GM08714 (cell line): ENCODE results near the gene HEATR5A.
"Not testable (repeated sequence)": the region's sequence is repeated elsewhere in the genome, so short reads cannot be mapped to it uniquely, and the experiment has no call there.

ENCODE experiments used
- H3K4me3 ChIP-seq: fragments of 200-500 bp; sonication (Bioruptor generic); 2 replicates; pipeline ENCODE4 v1.5.1; 2014; ENCODE audit warnings: mild to moderate bottlenecking, low read length, inconsistent platforms
- ZNF274 ChIP-seq: IDR thresholded peaks from 2 replicates; pipeline ENCODE4 v1.6.1; 2012; ENCODE audit warnings: mild to moderate bottlenecking, low read depth, low read length

HEATR5A gene

GRCh38 chr14:31386271-31386670 lies 34.1 kb downstream of the HEATR5A start:
- no peak overlapping the region for H3K4me3 ChIP-seq
- TF ChIP-seq ZNF274: no peak

DNA sequence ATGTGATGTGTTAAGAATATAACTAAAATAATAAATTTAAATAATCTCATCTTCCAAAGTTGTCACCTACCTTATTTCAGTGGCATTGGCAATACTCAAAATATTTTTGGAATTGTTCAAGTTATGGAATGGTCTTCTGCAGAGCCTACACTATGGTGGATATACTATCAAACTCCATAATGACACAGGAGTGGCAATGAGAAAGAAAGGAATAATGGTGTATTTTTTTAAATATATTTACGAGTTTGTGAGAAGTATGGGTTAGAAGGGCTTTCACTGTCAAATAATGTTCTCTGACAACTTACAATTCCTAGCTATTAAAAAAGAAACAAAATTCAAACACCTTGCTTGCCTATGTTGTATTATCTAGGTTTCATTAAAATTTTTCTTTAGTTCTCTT lies 38.1 kb downstream of the HEATR5A start:
- TF ChIP-seq ZNF274: no peak
- H3K4me3 ChIP-seq: no peak overlapping the region

DNA sequence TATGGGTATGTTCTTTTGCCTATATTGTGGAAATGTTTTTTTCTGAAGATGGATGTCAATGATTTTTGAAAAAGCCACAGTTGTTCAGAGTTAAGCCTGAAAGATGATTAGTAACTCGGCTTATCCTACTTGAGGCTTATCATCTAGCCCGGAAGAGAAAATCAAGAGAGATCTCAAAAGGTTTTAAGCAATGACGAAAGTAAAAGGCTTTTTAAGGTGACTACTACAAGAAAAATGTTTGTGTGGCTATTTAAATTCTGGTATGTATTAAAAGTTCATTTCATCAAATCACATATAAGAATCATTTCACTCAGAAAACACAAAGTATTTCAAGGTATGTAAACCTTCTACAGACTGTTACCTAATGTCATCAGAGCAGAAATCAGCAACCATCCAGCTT lies 40.2 kb downstream of the HEATR5A start:
- no peak overlapping the region for H3K4me3 ChIP-seq
- TF ChIP-seq ZNF274: no peak

DNA sequence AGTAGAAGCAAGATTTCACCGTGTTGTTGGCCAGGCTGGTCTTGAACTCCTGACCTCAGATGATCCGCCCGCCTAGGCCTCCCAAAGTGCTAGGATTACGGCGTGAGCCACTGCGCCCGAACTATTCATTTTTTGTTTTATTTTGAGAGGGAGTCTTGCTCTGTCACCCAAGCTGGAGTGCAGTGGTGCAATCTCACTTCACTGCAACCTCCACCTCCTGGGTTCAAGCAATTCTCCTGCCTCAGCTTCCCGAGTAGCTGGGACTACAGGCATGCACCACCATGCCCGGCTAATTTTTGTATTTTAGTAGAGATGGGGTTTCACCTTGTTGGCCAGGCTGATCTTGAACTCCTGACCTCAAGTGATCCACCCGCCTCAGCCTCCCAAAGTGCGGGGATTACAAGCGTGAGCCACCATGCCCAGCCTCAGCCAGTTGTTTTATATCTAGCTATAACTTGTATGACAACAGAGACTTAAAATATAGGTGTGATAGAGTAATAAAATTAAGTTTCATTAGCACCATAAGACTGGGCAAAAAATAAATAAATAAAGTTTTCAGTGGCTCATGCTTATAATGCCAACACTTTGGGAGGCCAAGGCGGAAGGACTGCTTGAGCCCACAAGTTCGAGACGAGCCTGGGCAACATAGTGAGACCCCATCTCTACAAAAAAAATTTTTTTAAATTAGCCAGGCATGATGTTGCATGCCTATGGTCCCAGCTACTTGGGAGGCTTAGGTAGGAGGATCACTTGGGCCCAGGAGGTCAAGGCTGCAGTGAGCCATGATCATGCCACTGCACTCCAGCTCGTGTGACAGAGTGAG lies 41.0 kb downstream of the HEATR5A start:
- not testable (repeated sequence) for H3K4me3 ChIP-seq

- no peak overlapping the region for H3K4me3 ChIP-seq
- TF ChIP-seq ZNF274: no peak
Observed at GRCh38 chr14:31377433-31377832, 42.9 kb downstream of the HEATR5A start.

DNA sequence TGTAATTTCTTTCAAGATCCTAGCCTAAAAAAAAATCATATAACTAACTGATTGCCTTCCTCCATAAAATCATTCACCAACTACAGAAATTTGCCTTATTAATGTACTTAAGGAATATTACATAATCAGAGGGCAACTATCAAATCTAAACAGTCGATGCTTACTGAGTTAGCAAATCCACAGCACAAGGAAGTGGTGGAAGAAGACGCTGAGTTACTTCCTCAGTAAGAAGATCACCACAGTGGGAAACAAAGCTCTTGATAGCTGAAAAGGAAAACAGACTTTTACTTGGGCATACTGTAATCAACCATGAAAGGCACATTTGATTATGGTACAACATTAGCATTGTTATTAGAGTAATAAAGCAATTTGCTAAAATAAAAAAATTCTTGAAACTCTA lies 48.7 kb downstream of the HEATR5A start:
- no peak for TF ChIP-seq ZNF274
- no peak overlapping the region for H3K4me3 ChIP-seq

- no peak overlapping the region for H3K4me3 ChIP-seq
- TF ChIP-seq ZNF274: no peak
Observed at GRCh38 chr14:31363331-31364073, 56.8 kb downstream of the HEATR5A start.

GRCh38 chr14:31362746-31363145 lies 57.6 kb downstream of the HEATR5A start:
- no peak overlapping the region for H3K4me3 ChIP-seq
- TF ChIP-seq ZNF274: no peak

DNA sequence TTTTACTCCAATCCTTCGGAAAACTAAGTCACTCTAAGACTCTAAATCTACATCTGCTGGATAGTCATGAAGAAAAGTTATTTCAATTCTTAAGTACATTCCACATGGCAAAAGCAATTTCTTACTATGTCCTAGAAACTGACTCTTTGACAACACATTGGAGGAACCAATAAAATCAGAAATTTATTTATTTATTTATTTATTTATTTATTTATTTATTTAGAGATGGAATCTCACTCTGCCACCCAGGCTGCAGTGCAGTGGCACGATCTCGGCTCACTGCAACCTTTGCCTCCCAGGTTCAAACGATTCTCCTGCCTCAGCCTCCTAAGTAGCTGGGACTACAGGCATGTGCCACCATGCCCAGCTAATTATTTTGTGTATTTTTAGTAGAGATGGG lies 58.6 kb downstream of the HEATR5A start:
- not testable (repeated sequence) for H3K4me3 ChIP-seq

DNA sequence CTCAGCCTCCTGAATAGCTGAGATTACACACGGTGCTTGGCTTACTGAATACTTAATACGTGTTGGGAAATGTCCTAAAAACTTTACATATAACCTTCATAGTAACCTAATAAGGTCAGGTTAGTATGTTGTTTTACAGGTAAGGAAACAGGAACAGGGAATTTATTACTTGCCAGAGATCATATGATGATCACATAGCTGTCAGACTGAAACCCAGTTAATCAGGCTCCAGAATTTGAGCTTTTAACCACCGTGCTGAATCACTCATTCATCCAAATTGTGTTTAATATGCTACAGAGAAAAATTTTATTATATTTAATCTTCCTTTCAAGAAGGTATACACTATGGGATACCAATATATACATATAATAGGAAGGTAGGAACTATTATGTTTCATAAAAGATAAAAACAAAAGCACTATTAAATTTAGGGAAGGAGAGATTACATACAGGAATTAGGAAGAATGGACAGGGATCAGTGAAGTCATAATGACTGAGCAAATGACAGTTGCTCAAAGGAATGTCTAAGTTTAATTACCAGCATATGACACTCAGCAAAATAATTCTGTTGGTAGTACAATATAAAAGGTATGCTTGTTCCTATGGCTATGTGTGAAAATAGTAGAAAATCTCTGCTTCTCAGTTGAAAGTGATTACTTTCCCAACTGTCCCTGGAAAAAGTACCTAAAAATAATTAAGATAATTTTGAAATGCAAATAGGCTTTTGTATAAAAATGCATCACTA lies 59.3 kb downstream of the HEATR5A start:
- no peak for TF ChIP-seq ZNF274

GRCh38 chr14:31357279-31357678 lies 63.1 kb downstream of the HEATR5A start:
- H3K4me3 ChIP-seq: no peak overlapping the region
- TF ChIP-seq ZNF274: no peak

More for the DNA sequence above, 59.3 kb downstream of the HEATR5A start:
- H3K4me3 ChIP-seq: no peak overlapping the region

DNA sequence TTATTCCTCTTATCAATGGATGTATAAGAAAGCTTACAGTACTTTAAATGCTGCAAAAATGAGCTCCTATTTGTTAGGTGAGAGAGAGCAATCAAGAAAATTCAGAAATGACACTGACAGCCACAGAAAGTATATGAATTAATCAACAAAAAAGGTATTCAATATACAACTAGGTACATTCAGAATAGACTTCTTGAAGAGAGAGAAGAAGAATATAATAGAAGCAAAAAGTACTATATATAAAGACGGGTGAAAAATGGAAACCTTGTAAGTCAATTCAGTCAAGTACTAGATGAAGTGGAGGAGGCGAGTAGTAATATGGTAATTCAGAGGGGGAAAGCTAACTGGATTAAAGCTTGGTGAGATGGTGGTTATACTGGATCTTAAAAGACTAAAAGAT lies 74.3 kb downstream of the HEATR5A start:
- TF ChIP-seq ZNF274: no peak

GRCh38 chr14:31341280-31341679 lies 79.1 kb downstream of the HEATR5A start:
- H3K4me3 ChIP-seq: no peak overlapping the region
- no peak for TF ChIP-seq ZNF274

More for the DNA sequence above, 74.3 kb downstream of the HEATR5A start:
- H3K4me3 ChIP-seq: no peak overlapping the region

GRCh38 chr14:31340297-31341063 lies 79.9 kb downstream of the HEATR5A start:
- no peak for TF ChIP-seq ZNF274
- H3K4me3 ChIP-seq: no peak overlapping the region
